SH-SY5Y (cell line): ENCODE results near the gene MORF4L2.

ENCODE experiments used
- GATA2 ChIP-seq: IDR thresholded peaks from 2 replicates; pipeline ENCODE4 v1.6.1; 2011; ENCODE audit warnings: mild to moderate bottlenecking, low read depth, low read length
- GATA3 ChIP-seq: IDR thresholded peaks from 2 replicates; pipeline ENCODE4 v1.6.1; 2011; ENCODE audit warnings: low read depth, mild to moderate bottlenecking, low read length, moderate library complexity

DNA sequence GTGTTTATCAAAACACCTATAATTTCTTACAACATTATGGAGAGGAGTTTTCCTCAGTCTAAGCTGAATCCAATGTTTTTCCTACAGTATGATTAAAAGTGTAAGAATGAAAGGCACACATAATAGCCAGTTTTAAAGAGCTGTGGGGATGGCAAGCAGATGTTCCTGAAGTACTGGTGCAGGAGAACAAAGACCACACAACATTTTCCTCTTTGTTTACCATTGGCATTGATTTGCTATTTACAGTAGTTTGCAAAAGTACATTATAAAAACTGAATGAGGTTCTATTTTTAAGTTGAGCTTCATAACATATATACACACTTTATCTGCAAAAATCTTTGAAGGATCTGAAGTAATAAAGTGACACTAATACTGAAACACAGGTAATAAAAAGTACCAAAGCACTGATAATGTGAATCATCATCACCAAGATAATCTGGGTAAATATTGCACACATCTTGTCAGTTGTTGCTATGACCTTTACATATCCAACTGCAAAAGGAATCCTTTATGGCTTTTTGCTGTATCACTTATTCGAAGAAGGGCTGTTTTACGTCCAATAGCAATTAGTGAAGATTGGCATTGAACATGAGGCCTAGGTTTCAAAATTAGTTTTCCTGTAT lies 35.2 kb downstream of the MORF4L2 start:
- TF ChIP-seq GATA2 = no peak
- no peak for TF ChIP-seq GATA3
